ENCODE results near the gene DGKI. TPM values are rescaled to one million over a fixed set of nuclear protein-coding genes. Genes with fewer than 3 reads are reported as not detected.

DGKI gene
- total and polyA plus RNA-seq, 2 of the 13 experiments (the other 11 are each of a cell fraction or from before 2014, with no cell fraction given) = 0.09 to 0.17 TPM

GRCh38 chr7:137862964-137863363 is 16.2 kb upstream of the DGKI start:
- no TSS peak for BruUV-seq (replicated peaks)
- ChIA-PET CTCF (ENCODE audit: low intra/inter-chr PET ratio, low total read pairs) (no interaction called here), POLR2A (no interaction called here)
- Histone ChIP-seq H3K27me3 (ENCODE audit: control insufficient read depth in 1 of 2, insufficient read depth in 2 of 2, low read length in 2 of 2) (no peaks in the 10 kb centered on the region), H3K4me3 (replicated peaks in 1 of 3; ENCODE audit: insufficient read depth in 1 of 3, low read depth in 2 of 3, low read length in 3 of 3) (no peak overlapping the region), H3K9ac (ENCODE audit: insufficient read depth, low read depth, low read length) (no peak overlapping the region), H3K79me2 (ENCODE audit: insufficient read depth, low read length) (no peaks in the 10 kb centered on the region), H3K4me1 (ENCODE audit: insufficient read depth, low read length) (no peaks in the 10 kb centered on the region), H3K9me3 (ENCODE audit: low read length) (peaks cover 11% of the 10 kb centered on the region), H4K20me1 (ENCODE audit: insufficient read depth, low read length) (no peaks in the 10 kb centered on the region), H3K27ac (ENCODE audit: extremely low read length, insufficient read depth, low read length) (no peak overlapping the region), H3K4me2 (ENCODE audit: low read depth, low read length) (no peak overlapping the region), H2AFZ (ENCODE audit: low read length) (no peak overlapping the region), H3K36me3 (replicated peaks in 1 of 2; ENCODE audit: control insufficient read depth in 1 of 2, insufficient read depth in 2 of 2, low read length in 2 of 2) (peaks cover 13 to 36% of the 10 kb centered on the region in 2 experiments)
- WGBS (ENCODE audit: low lambda C conversion rate) = 95% methylated on average over 2 of the region's 2 CpGs
- ATAC-seq = peak; percentile 27; the same call in 2 of the 3 replicates
- no peak for TF ChIP-seq ZNF350 (CRISPR knock-in tag; IDR thresholded peaks at IDR 0.05; ENCODE audit: borderline replicate concordance, low read depth)
- TF ChIP-seq ZNF543 (CRISPR knock-in tag; IDR thresholded peaks at IDR 0.05) = no peak
- no peak for TF ChIP-seq UBTF (CRISPR knock-in tag; IDR thresholded peaks at IDR 0.05)
- TF ChIP-seq RBM22 (optimal IDR thresholded peaks at IDR 0.05; ENCODE audit: low read length) = peak; percentile 69
- TF ChIP-seq ZNF639 (CRISPR knock-in tag; conservative IDR thresholded peaks at IDR 0.05) = no peak
- TF ChIP-seq RARG (CRISPR knock-in tag; IDR thresholded peaks at IDR 0.05; ENCODE audit: low read depth) = no peak
- in situ Hi-C loops (cut with HindIII; ENCODE audit: extremely low pct_ligation_motif_present, low pct_unique_long_range_greater_than_20kb) = no loop called here
- DNase-seq (ENCODE audit: low spot score) = no peak
- intact Hi-C loops (cut with micrococcal nuclease; ENCODE audit: unreplicated experiment) = no loop called here
- no peak for FAIRE-seq
